Endothelial cell of umbilical vein (primary cell): ENCODE results near the gene MAGEA10.

Source experiments
- CTCF ChIP-seq, 2 donors: IDR thresholded peaks; 1 replicate in 1 of 2; 2 replicates in 1 of 2; pipeline ENCODE4 v1.5.1; 2011; ENCODE audit warnings: low read length in 2 of 2, mild to moderate bottlenecking in 2 of 2, moderate library complexity in 2 of 2, control low read depth in 1 of 2, inconsistent platforms in 1 of 2, low read depth in 1 of 2; ENCODE audit not compliant: insufficient read depth in 1 of 2; ENCODE audit errors: extremely low read depth in 1 of 2
- FOS ChIP-seq: IDR thresholded peaks from 2 replicates; pipeline ENCODE4 v1.6.1; 2011; ENCODE audit warnings: mild to moderate bottlenecking, low read length, moderate library complexity, borderline replicate concordance; ENCODE audit not compliant: insufficient read depth

GRCh38 chrX:152131525-152131924 is 6.9 kb downstream of the MAGEA10 start:
- TF ChIP-seq CTCF (IDR thresholded peaks at IDR 0.05; ENCODE audit: extremely low read depth in 1 of 2, insufficient read depth in 1 of 2, low read depth in 1 of 2, low read length in 2 of 2) = no peak
- TF ChIP-seq FOS = no peak
